H1 (cell line): ENCODE results near the gene TTC24. TPM values are rescaled to one million over a fixed set of nuclear protein-coding genes. Genes with fewer than 3 reads are reported as not detected.

Source experiments
- CTCF ChIA-PET: fragments of 300-600 bp; sonication (Branson Sonifier 250); formaldehyde crosslinking; loops from one replicate; lab custom pipeline; 2021; ENCODE audit not compliant: partially characterized antibody; lab: Charles Lee
- POLR2A ChIA-PET: fragments of 300-600 bp; sonication (Branson Sonifier 250); formaldehyde crosslinking; loops from one replicate; lab custom pipeline; 2021; ENCODE audit warnings: inconsistent platforms; ENCODE audit not compliant: partially characterized antibody; lab: Charles Lee
- DNase-seq, 2 experiments: peaks; one replicate each; pipeline versions ENCODE4 v3.0.0 to v3.0.0-alpha.2; 2010 to 2022; ENCODE audit warnings: low spot score in 2 of 2, low read depth in 1 of 2, mixed read lengths in 1 of 2
- FAIRE-seq: peaks from 2 replicates; lab custom pipeline; 2011; peaks lifted over from hg19 to GRCh38; lab: Jason Lieb, UNC
- H2AFZ ChIP-seq: 2 replicates; pipeline ENCODE4 v1.8.1; 2012; ENCODE audit warnings: low read length, inconsistent platforms
- H2AK5ac ChIP-seq: 2 replicates; pipeline ENCODE4 v1.6.1; 2013; ENCODE audit warnings: low read depth, low read length
- H2BK120ac ChIP-seq: replicated peaks from 2 replicates; pipeline ENCODE3; 2013; ENCODE audit warnings: low read depth, low read length, inconsistent platforms
- H2BK12ac ChIP-seq: 2 replicates; pipeline ENCODE4 v1.6.1; 2013; ENCODE audit warnings: low read depth, low read length
- H2BK15ac ChIP-seq: 2 replicates; pipeline ENCODE4 v1.6.1; 2013; ENCODE audit warnings: low read length
- H2BK20ac ChIP-seq: 2 replicates; pipeline ENCODE4 v1.6.1; 2013; ENCODE audit warnings: low read length
- H2BK5ac ChIP-seq: 2 replicates; pipeline ENCODE4 v1.6.1; 2013; ENCODE audit warnings: low read depth, low read length
- H3K14ac ChIP-seq: 2 replicates; pipeline ENCODE4 v1.6.1; 2013; ENCODE audit warnings: inconsistent platforms; ENCODE audit not compliant: insufficient read length
- H3K18ac ChIP-seq: 2 replicates; pipeline ENCODE4 v1.6.1; 2013; ENCODE audit warnings: low read length; ENCODE audit errors: extremely low read depth
- H3K23ac ChIP-seq: 2 replicates; pipeline ENCODE4 v1.6.1; 2013; ENCODE audit warnings: inconsistent platforms; ENCODE audit not compliant: insufficient read length
- H3K23me2 ChIP-seq: 2 replicates; pipeline ENCODE4 v1.6.1; 2013; ENCODE audit warnings: low read depth, low read length
- H3K27ac ChIP-seq: 2 replicates; pipeline ENCODE4 v1.6.1; 2011; ENCODE audit warnings: low read depth, low read length, inconsistent platforms
- H3K27me3 ChIP-seq, 4 experiments: replicated peaks in 1 of 4; 1 replicate in 1 of 4; 2 replicates in 3 of 4; pipeline versions ENCODE4 v1.6.1 to v1.8.1; 2011 to 2013; ENCODE audit warnings: low read length in 3 of 4, mild to moderate bottlenecking in 3 of 4, inconsistent platforms in 2 of 4, mixed read lengths in 2 of 4, moderate library complexity in 1 of 4; ENCODE audit not compliant: control insufficient read depth in 3 of 4, insufficient read depth in 3 of 4; ENCODE audit errors: extremely low read depth in 1 of 4
- H3K36me3 ChIP-seq, 4 experiments: 2 replicates each; pipeline versions ENCODE4 v1.6.1 to v1.8.1; 2011 to 2013; ENCODE audit warnings: mild to moderate bottlenecking in 4 of 4, low read length in 3 of 4, moderate library complexity in 2 of 4, control low read depth in 1 of 4, inconsistent platforms in 1 of 4; ENCODE audit not compliant: insufficient read depth in 4 of 4, control insufficient read depth in 2 of 4
- H3K4ac ChIP-seq: replicated peaks from 2 replicates; pipeline ENCODE3; 2013; ENCODE audit warnings: low read length, low read depth, mixed read lengths, inconsistent platforms; ENCODE audit not compliant: insufficient read length
- H3K4me1 ChIP-seq, 4 experiments: replicated peaks in 1 of 4; 1 replicate in 1 of 4; 2 replicates in 3 of 4; pipeline versions ENCODE4 v1.6.1 to v1.8.1; 2011 to 2013; ENCODE audit warnings: low read length in 3 of 4, inconsistent platforms in 2 of 4, mixed read lengths in 1 of 4; ENCODE audit not compliant: insufficient read depth in 4 of 4, control insufficient read depth in 3 of 4
- H3K4me2 ChIP-seq, 2 experiments: 2 replicates each; pipeline versions ENCODE4 v1.6.1 to v1.8.1; 2011 to 2013; ENCODE audit warnings: low read depth in 2 of 2, low read length in 2 of 2, control low read depth in 1 of 2, inconsistent platforms in 1 of 2, mild to moderate bottlenecking in 1 of 2; ENCODE audit not compliant: insufficient read depth in 1 of 2
- H3K4me3 ChIP-seq, 4 experiments: fragments of 200-600, 300-600 bp in 1 of 4; sonication (generic), shearing (Covaris generic), sonication (Bioruptor Twin) in 1 of 4; 2 replicates each; pipeline versions ENCODE4 v1.5.1 to v1.8.1; 2011 to 2016; ENCODE audit warnings: low read length in 4 of 4, low read depth in 3 of 4, control low read depth in 2 of 4, inconsistent platforms in 2 of 4, mild to moderate bottlenecking in 2 of 4, mixed read lengths in 1 of 4, moderate library complexity in 1 of 4; ENCODE audit not compliant: insufficient read depth in 2 of 4; ENCODE audit errors: extremely low read depth in 1 of 4
- H3K56ac ChIP-seq: replicated peaks from 2 replicates; pipeline ENCODE3; 2013; ENCODE audit warnings: low read depth, mild to moderate bottlenecking, mixed read lengths, low read length, inconsistent platforms; ENCODE audit not compliant: insufficient read length
- H3K79me1 ChIP-seq: 2 replicates; pipeline ENCODE4 v1.6.1; 2013; ENCODE audit warnings: low read depth, low read length, control low read depth
- H3K79me2 ChIP-seq, 2 experiments: 2 replicates each; pipeline versions ENCODE4 v1.6.1 to v1.8.1; 2012 to 2013; ENCODE audit warnings: low read length in 2 of 2, mild to moderate bottlenecking in 2 of 2, inconsistent platforms in 1 of 2; ENCODE audit not compliant: insufficient read depth in 2 of 2, control insufficient read depth in 1 of 2
- H3K9ac ChIP-seq, 4 experiments: replicated peaks in 1 of 4; 1 replicate in 1 of 4; 2 replicates in 3 of 4; pipeline versions ENCODE4 v1.6.1 to v1.8.1; 2011 to 2013; ENCODE audit warnings: low read depth in 3 of 4, low read length in 3 of 4, control low read depth in 2 of 4, mild to moderate bottlenecking in 2 of 4, moderate library complexity in 2 of 4, inconsistent platforms in 1 of 4; ENCODE audit errors: extremely low read depth in 1 of 4
- H3K9me3 ChIP-seq, 2 experiments: 2 replicates each; pipeline versions ENCODE4 v1.6.1 to v1.8.1; 2012 to 2013; ENCODE audit warnings: mild to moderate bottlenecking in 2 of 2, moderate library complexity in 2 of 2, control low read depth in 1 of 2, inconsistent platforms in 1 of 2, low read depth in 1 of 2, low read length in 1 of 2, mixed read lengths in 1 of 2; ENCODE audit not compliant: insufficient read depth in 2 of 2
- H4K20me1 ChIP-seq, 2 experiments: replicated peaks in 1 of 2; 2 replicates each; pipeline versions ENCODE3 to v1.8.1; 2011 to 2013; ENCODE audit warnings: inconsistent platforms in 2 of 2, low read length in 2 of 2, mild to moderate bottlenecking in 1 of 2; ENCODE audit not compliant: insufficient read depth in 2 of 2, control insufficient read depth in 1 of 2
- H4K5ac ChIP-seq: 2 replicates; pipeline ENCODE4 v1.6.1; 2013; ENCODE audit warnings: low read length, low read depth, mixed read lengths, inconsistent platforms; ENCODE audit not compliant: insufficient read length
- H4K8ac ChIP-seq: 2 replicates; pipeline ENCODE4 v1.8.0; 2013; ENCODE audit warnings: mild to moderate bottlenecking, moderate library complexity, low read length, inconsistent platforms; ENCODE audit not compliant: insufficient read depth; ENCODE audit errors: extremely low read depth
- H4K91ac ChIP-seq: replicated peaks from 2 replicates; pipeline ENCODE3; 2013; ENCODE audit warnings: low read length, mixed read lengths, inconsistent platforms; ENCODE audit not compliant: insufficient read length
- BACH1 ChIP-seq: IDR thresholded peaks from 2 replicates; pipeline ENCODE4 v1.6.1; 2012; ENCODE audit warnings: low read length, improper control_type of control experiment
- CHD1 ChIP-seq: IDR thresholded peaks from 2 replicates; pipeline ENCODE4 v1.6.1; 2012; ENCODE audit warnings: low read depth, low read length, improper control_type of control experiment
- CHD2 ChIP-seq: IDR thresholded peaks from 2 replicates; pipeline ENCODE4 v1.6.1; 2012; ENCODE audit warnings: low read length, improper control_type of control experiment
- CREB1 ChIP-seq: IDR thresholded peaks from 2 replicates; pipeline ENCODE4 v1.6.1; 2012; ENCODE audit warnings: inconsistent platforms
- CTBP2 ChIP-seq: IDR thresholded peaks from 2 replicates; pipeline ENCODE4 v1.7.0; 2011; ENCODE audit warnings: borderline replicate concordance, mild to moderate bottlenecking, moderate library complexity, mixed read lengths, low read length; ENCODE audit not compliant: insufficient read depth, insufficient read length
- EGR1 ChIP-seq: IDR thresholded peaks from 2 replicates; pipeline ENCODE4 v1.6.1; 2011; ENCODE audit warnings: low read depth, low read length, borderline replicate concordance
- MAFK ChIP-seq: IDR thresholded peaks from 2 replicates; pipeline ENCODE4 v1.6.1; 2012; ENCODE audit warnings: low read depth, mild to moderate bottlenecking, improper control_type of control experiment, low read length
- POU5F1 ChIP-seq: IDR thresholded peaks from 2 replicates; pipeline ENCODE4 v1.6.1; 2011; ENCODE audit warnings: low read depth, mild to moderate bottlenecking, low read length, moderate library complexity
- RAD21 ChIP-seq, 2 experiments: IDR thresholded peaks in 1 of 2; conservative IDR thresholded peaks in 1 of 2; 2 replicates each; pipeline ENCODE4 v1.6.1; 2011; ENCODE audit warnings: low read depth in 2 of 2, low read length in 2 of 2, improper control_type of control experiment in 1 of 2, inconsistent platforms in 1 of 2, mild to moderate bottlenecking in 1 of 2, moderate library complexity in 1 of 2
- RBBP5 ChIP-seq: IDR thresholded peaks from 2 replicates; pipeline ENCODE4 v1.7.1; 2012; ENCODE audit warnings: low read depth, mild to moderate bottlenecking, inconsistent platforms, low read length, moderate library complexity, borderline replicate concordance
- SP1 ChIP-seq: IDR thresholded peaks from 2 replicates; pipeline ENCODE4 v1.6.1; 2011; ENCODE audit warnings: low read depth, low read length
- USF2 ChIP-seq: IDR thresholded peaks from 2 replicates; pipeline ENCODE4 v1.6.1; 2011; ENCODE audit warnings: low read length, improper control_type of control experiment
- WGBS, 2 experiments: shearing (Covaris generic) in 1 of 2; methylation state at CpG; one replicate each; pipeline versions ENCODE4 v1.1.6 to v1.1.7; 2013 to 2015; ENCODE audit warnings: low lambda C conversion rate in 2 of 2, mixed read lengths in 2 of 2, inconsistent platforms in 1 of 2, low coverage in 1 of 2, missing lambda C conversion rate in 1 of 2; ENCODE audit not compliant: insufficient replicate concordance in 2 of 2, insufficient coverage in 1 of 2, insufficient read length in 1 of 2; ENCODE audit errors: extremely low coverage in 1 of 2, missing lambda C conversion rate in 1 of 2; 5-methylcytosine and 5-hydroxymethylcytosine counted together
- polyA plus RNA-seq, 7 experiments: library from polyadenylated mRNA; depleted of rRNA in 3 of 7; stranded (reverse) in 5 of 7; unstranded in 2 of 7; fragments of >200 nt in 5 of 7; fragments of 200-250 nt in 2 of 7; gene quantifications; 1 replicate in 5 of 7; 2 replicates in 1 of 7; 4 replicates in 1 of 7; pipeline versions ENCODE4 v1.2.1 to v1.2.3, GENCODE V29; 2011 to 2013; ENCODE audit warnings: missing spikeins in 2 of 7, mixed read lengths in 2 of 7
- total RNA-seq: library from RNA; stranded (reverse); fragmentation: NEBNext Ultra II Directional; extraction: Animal tissue kit (Norgen Biotek cat#: 25700); gene quantifications from 2 replicates; pipeline ENCODE4 v1.2.1, GENCODE V29; 2021

TTC24 gene
- total and polyA plus RNA-seq, 2 of the 8 experiments (the other 6 are each of a cell fraction or from before 2014, with no cell fraction given), result 0.08 TPM; not detected in 1

- no peak overlapping the region for H4K8ac ChIP-seq
- TF ChIP-seq CHD2 (no peak), POU5F1 (no peak), USF2 (no peak), RBBP5 (no peak), RAD21 (IDR thresholded peaks at IDR 0.05 in 1 of 2, conservative IDR thresholded peaks at IDR 0.05 in 1 of 2; ENCODE audit: low read depth in 2 of 2, low read length in 2 of 2) (no peak), CREB1 (no peak), MAFK (no peak), BACH1 (no peak), CTBP2 (no peak), SP1 (no peak), EGR1 (no peak), CHD1 (no peak)
- CTCF ChIA-PET, result interaction anchor here (0.8 to 5.3 kb wide), 11 partner anchors 8 to 91 kb away, joined by 3 to 45 read pairs (median 5); partner anchors contain the start of genes GPATCH4 and HAPLN2
These were observed 14.1 kb downstream of the TTC24 start for GRCh38 chr1:156593661-156593989.

More at GRCh38 chr1:156593661-156593989, 14.1 kb downstream of the TTC24 start:
- H3K4me2 ChIP-seq, result no peak overlapping the region
- H3K27me3 ChIP-seq, result no peaks in the 10 kb centered on the region
- DNase-seq (no peak), FAIRE-seq (no peak)
- H3K23ac ChIP-seq, result no peak overlapping the region
- H2BK15ac ChIP-seq, result no peak overlapping the region
- no peaks in the 10 kb centered on the region for H3K9me3 ChIP-seq
- no peak overlapping the region for H2BK5ac ChIP-seq
- no peak overlapping the region for H3K14ac ChIP-seq
- peaks cover 10% of the 10 kb centered on the region for H3K23me2 ChIP-seq
- no peak overlapping the region for H4K5ac ChIP-seq
- no peak overlapping the region for H2AFZ ChIP-seq
- no peak overlapping the region for H3K4ac ChIP-seq
- no peaks in the 10 kb centered on the region for H3K79me2 ChIP-seq
- H3K4me3 ChIP-seq, result no peak overlapping the region
- H4K91ac ChIP-seq, result no peak overlapping the region
- H4K20me1 ChIP-seq, result peaks cover 0 to 6% of the 10 kb centered on the region in 2 experiments
- no peak overlapping the region for H2AK5ac ChIP-seq
- H2BK12ac ChIP-seq, result no peak overlapping the region
- 88% methylated on average over 8 of the region's 8 CpGs; no CpG with 5 or more reads in 1 of the 2 experiments for WGBS, 2 experiments
- H3K9ac ChIP-seq, result no peak overlapping the region
- H2BK20ac ChIP-seq, result no peak overlapping the region
- POLR2A ChIA-PET, result interaction anchor here (0.7 to 5.1 kb wide), 10 partner anchors 8 to 104 kb away, joined by 3 to 66 read pairs (median 7); partner anchors contain the start of genes GPATCH4, MEF2D, NES and TTC24
- H2BK120ac ChIP-seq, result no peak overlapping the region
- no peak overlapping the region for H3K18ac ChIP-seq
- 0 out of 2 replicates have a peak, but pooled peaks cover 2% of the 10 kb centered on the region for H3K79me1 ChIP-seq
- H3K56ac ChIP-seq, result no peak overlapping the region
- peaks cover 19 to 53% (median 41%) of the 10 kb centered on the region in 4 experiments for H3K36me3 ChIP-seq
- H3K27ac ChIP-seq, result no peak overlapping the region
- H3K4me1 ChIP-seq, result peaks cover 0 to 10% (median 2%) of the 10 kb centered on the region in 4 experiments; a peak in 4 of 7 replicates
